Kidney (tissue), 14 donors: ENCODE results near the gene TMEM156. TPM values are rescaled to one million over a fixed set of nuclear protein-coding genes. Genes with fewer than 3 reads are reported as not detected.

ENCODE experiments used
- DNase-seq, 5 donors: peaks; one replicate each; pipeline ENCODE4 v3.0.0-alpha.2; 2013 to 2020
- FAIRE-seq: peaks from 2 replicates; lab custom pipeline; 2012; peaks lifted over from hg19 to GRCh38; lab: Jason Lieb, UNC
- H3K27ac ChIP-seq, 2 donors: one replicate each; pipeline ENCODE4 v1.7.0; 2013; ENCODE audit warnings: low read depth in 2 of 2, low read length in 2 of 2, inconsistent platforms in 1 of 2
- H3K27me3 ChIP-seq: one replicate; pipeline ENCODE4 v1.7.1; 2013; ENCODE audit warnings: low read length, inconsistent platforms; ENCODE audit not compliant: control insufficient read depth, insufficient read depth
- H3K36me3 ChIP-seq, 3 donors: one replicate each; pipeline versions ENCODE4 v1.7.0 to v1.7.1; 2013; ENCODE audit warnings: low read length in 3 of 3, control low read depth in 1 of 3, inconsistent platforms in 1 of 3; ENCODE audit not compliant: insufficient read depth in 3 of 3, control insufficient read depth in 2 of 3
- H3K4me1 ChIP-seq, 3 donors: one replicate each; pipeline versions ENCODE4 v1.7.0 to v1.7.1; 2013; ENCODE audit warnings: low read length in 3 of 3, inconsistent platforms in 1 of 3, low read depth in 1 of 3; ENCODE audit not compliant: control insufficient read depth in 2 of 3, insufficient read depth in 2 of 3
- H3K4me3 ChIP-seq, 3 donors: one replicate each; pipeline versions ENCODE4 v1.7.0 to v1.8.1; 2013; ENCODE audit warnings: low read length in 3 of 3, control low read depth in 1 of 3, inconsistent platforms in 1 of 3
- H3K9ac ChIP-seq, 3 donors: one replicate each; pipeline versions ENCODE4 v1.7.0 to v1.7.1; 2013; ENCODE audit warnings: low read length in 3 of 3, control low read depth in 1 of 3, inconsistent platforms in 1 of 3
- H3K9me3 ChIP-seq, 3 donors: one replicate each; pipeline versions ENCODE4 v1.7.0 to v1.7.1; 2013; ENCODE audit warnings: low read length in 3 of 3, control low read depth in 1 of 3, inconsistent platforms in 1 of 3; ENCODE audit not compliant: control insufficient read depth in 2 of 3, insufficient read depth in 1 of 3
- CTCF ChIP-seq: IDR thresholded peaks from 3 replicates; pipeline ENCODE4 v1.5.1; 2012; ENCODE audit warnings: mild to moderate bottlenecking, moderate library complexity, borderline replicate concordance; ENCODE audit not compliant: insufficient read depth; ENCODE audit errors: extremely low read depth
- intact Hi-C: fragments of 100-400 bp; cut with DNase I; formaldehyde crosslinking; loops from one replicate; pipeline ENCODE4 v1.11.1; 2022
- polyA plus RNA-seq: library from polyadenylated mRNA; stranded (reverse); fragments of 350-450 nt; fragmentation: Illumina TruSeq; extraction: RNeasy Lipid Tissue Mini Kit (QIAGEN cat#74804); gene quantifications from one replicate; pipeline ENCODE4 v1.2.3, GENCODE V29; 2014; ENCODE audit warnings: low read depth, low replicate concordance; ENCODE audit not compliant: insufficient read depth
- total RNA-seq: library from RNA; stranded (reverse); fragmentation: NEBNext Ultra II Directional; extraction: Animal tissue kit (Norgen Biotek cat#: 25700); gene quantifications from one replicate; pipeline ENCODE4 v1.2.1, GENCODE V29; 2021
- donor health status: control.
- donor health status: control.
- donor health status: control.
- donor health status: control.
- donor health status: control.
- donor health status: DM: yes; HTN: yes; CAD: no.
- donor health status: Normal renal cell carcinoma (clear cell type).

The TMEM156 gene
- total and polyA plus RNA-seq, 2 donors from 2014 or later, result 1.8 to 3.5 TPM

- no peaks in the 10 kb centered on the region for H3K9me3 ChIP-seq
- TF ChIP-seq CTCF, result no peak
- H3K4me3 ChIP-seq, result no peak overlapping the region
- DNase-seq (no peak), FAIRE-seq (no peak)
- no peaks in the 10 kb centered on the region for H3K27me3 ChIP-seq
- no peak overlapping the region for H3K27ac ChIP-seq
- no peaks in the 10 kb centered on the region for H3K36me3 ChIP-seq
- H3K9ac ChIP-seq, result no peak overlapping the region
- no peaks in the 10 kb centered on the region for H3K4me1 ChIP-seq
- intact Hi-C loops, result no loop called here
Measured at GRCh38 chr4:38980903-38981676, 51.1 kb downstream of the TMEM156 start.

GRCh38 chr4:38979511-38980230, 52.5 kb downstream of the TMEM156 start:
- intact Hi-C loops, result no loop called here
- no peak overlapping the region for H3K9ac ChIP-seq
- no peaks in the 10 kb centered on the region for H3K36me3 ChIP-seq
- no peak for TF ChIP-seq CTCF
- no peak for DNase-seq
- no peaks in the 10 kb centered on the region for H3K27me3 ChIP-seq
- no peak overlapping the region for H3K27ac ChIP-seq
- no peak overlapping the region for H3K4me3 ChIP-seq
- H3K9me3 ChIP-seq, result no peaks in the 10 kb centered on the region
- FAIRE-seq, result no peak
- no peaks in the 10 kb centered on the region for H3K4me1 ChIP-seq

- H3K9me3 ChIP-seq, result no peaks in the 10 kb centered on the region
- no peak for FAIRE-seq
- TF ChIP-seq CTCF, result no peak
- H3K27ac ChIP-seq, result no peak overlapping the region
- no peak overlapping the region for H3K4me3 ChIP-seq
- H3K9ac ChIP-seq, result no peak overlapping the region
- H3K27me3 ChIP-seq, result no peaks in the 10 kb centered on the region
- H3K4me1 ChIP-seq, result no peaks in the 10 kb centered on the region
- intact Hi-C loops, result no loop called here
- no peak for DNase-seq
- H3K36me3 ChIP-seq, result no peaks in the 10 kb centered on the region
Measured at GRCh38 chr4:38979081-38979480, 53.1 kb downstream of the TMEM156 start.
